GM18868 (cell line): ENCODE results near the gene PLCB3.
"Not testable (repeated sequence)": the region's sequence is repeated elsewhere in the genome, so short reads cannot be mapped to it uniquely, and the experiment has no call there.

ENCODE experiments used
- ATAC-seq: cut with Tn5 transposase; IDR thresholded peaks from one replicate; pipeline ENCODE4 v1.9.1; 2021; ENCODE audit warnings: mild to moderate bottlenecking, moderate library complexity; ENCODE audit not compliant: unreplicated experiment

The PLCB3 gene

GRCh38 chr11:64303109-64304031 lies 52.0 kb downstream of the PLCB3 start:
- no peak for ATAC-seq

GRCh38 chr11:64304032-64304315 lies 52.6 kb downstream of the PLCB3 start:
- no peak for ATAC-seq

- peak; percentile 27 for ATAC-seq
These were observed 53.2 kb downstream of the PLCB3 start for GRCh38 chr11:64304316-64305072.

- peak; percentile 71 for ATAC-seq
These were observed 53.9 kb downstream of the PLCB3 start, which contains the start of gene ESRRA for GRCh38 chr11:64305075-64305690. Gene ESRRA (plus strand): TSS chr11:64305524. CDS start chr11:64307180, 1,656 bp downstream.

- peak; percentile 17 for ATAC-seq
These were observed 54.6 kb downstream of the PLCB3 start for GRCh38 chr11:64305691-64306562.

GRCh38 chr11:64306563-64306875 lies 55.2 kb downstream of the PLCB3 start:
- ATAC-seq = no peak

- no peak for ATAC-seq
These were observed 55.7 kb downstream of the PLCB3 start for GRCh38 chr11:64306876-64307622.

- not testable (repeated sequence) for ATAC-seq
These were observed 56.5 kb downstream of the PLCB3 start for GRCh38 chr11:64307795-64308194.

- ATAC-seq = no peak
These were observed 61.6 kb downstream of the PLCB3 start for GRCh38 chr11:64312947-64313346.

GRCh38 chr11:64313491-64314145 lies 62.3 kb downstream of the PLCB3 start:
- no peak for ATAC-seq

- no peak for ATAC-seq
These were observed 62.9 kb downstream of the PLCB3 start for GRCh38 chr11:64314146-64314804.

- no peak for ATAC-seq
These were observed 63.7 kb downstream of the PLCB3 start for GRCh38 chr11:64314805-64315561.

GRCh38 chr11:64315667-64316526 lies 64.6 kb downstream of the PLCB3 start:
- ATAC-seq = not testable (repeated sequence)

GRCh38 chr11:64316672-64317324 lies 65.5 kb downstream of the PLCB3 start:
- no peak for ATAC-seq

GRCh38 chr11:64317325-64317960 lies 66.1 kb downstream of the PLCB3 start, which contains the start of gene TRMT112:
Gene TRMT112 (minus strand): TSS chr11:64317559. CDS start chr11:64317526, 33 bp downstream.
- ATAC-seq = peak; percentile 67
